Osteocyte (in vitro differentiated cells): ENCODE results near the gene NSMCE1. TPM values are rescaled to one million over a fixed set of nuclear protein-coding genes. Genes with fewer than 3 reads are reported as not detected.

Source experiments
- DNase-seq: peaks from one replicate; pipeline ENCODE4 v3.0.0; 2021; ENCODE audit warnings: mixed read lengths; ENCODE audit not compliant: unreplicated experiment; ENCODE audit errors: extremely low spot score
- H3K27ac Mint-ChIP-seq: one replicate; pipeline ENCODE4 v1.8.0; 2021; ENCODE audit warnings: mild to moderate bottlenecking, mixed read lengths; ENCODE audit not compliant: unreplicated experiment
- H3K27me3 Mint-ChIP-seq: one replicate; pipeline ENCODE4 v1.8.0; 2021; ENCODE audit warnings: mixed read lengths; ENCODE audit not compliant: unreplicated experiment
- H3K36me3 Mint-ChIP-seq: one replicate; pipeline ENCODE4 v1.8.0; 2021; ENCODE audit warnings: mixed read lengths; ENCODE audit not compliant: unreplicated experiment
- H3K4me1 Mint-ChIP-seq: one replicate; pipeline ENCODE4 v1.8.0; 2021; ENCODE audit warnings: mixed read lengths; ENCODE audit not compliant: unreplicated experiment
- H3K4me3 Mint-ChIP-seq: one replicate; pipeline ENCODE4 v1.8.0; 2021; ENCODE audit warnings: mild to moderate bottlenecking, moderate library complexity, mixed read lengths; ENCODE audit not compliant: unreplicated experiment
- H3K9me3 Mint-ChIP-seq: one replicate; pipeline ENCODE4 v1.8.0; 2021; ENCODE audit warnings: mixed read lengths; ENCODE audit not compliant: unreplicated experiment
- CTCF ChIP-seq: fragments of 200-600 bp; sonication (generic); IDR thresholded peaks from 2 replicates; pipeline ENCODE4 v1.5.0; 2021; ENCODE audit warnings: antibody characterized with exemption, mild to moderate bottlenecking, moderate library complexity
- total RNA-seq: library from RNA; stranded (reverse); gene quantifications from 2 replicates; pipeline ENCODE4 v1.2.1, GENCODE V29; 2021

NSMCE1 gene
- total RNA-seq, 1 donor from 2014 or later, result 28.3 TPM

- Mint-ChIP-seq H3K4me3 (no peak overlapping the region), H3K9me3 (no peaks in the 10 kb centered on the region), H3K36me3 (no peaks in the 10 kb centered on the region), H3K27ac (no peak overlapping the region), H3K27me3 (no peaks in the 10 kb centered on the region), H3K4me1 (no peaks in the 10 kb centered on the region)
- no peak for DNase-seq
- no peak for TF ChIP-seq CTCF
These were observed 32.8 kb upstream of the NSMCE1 start for GRCh38 chr16:27301236-27301861.

DNA sequence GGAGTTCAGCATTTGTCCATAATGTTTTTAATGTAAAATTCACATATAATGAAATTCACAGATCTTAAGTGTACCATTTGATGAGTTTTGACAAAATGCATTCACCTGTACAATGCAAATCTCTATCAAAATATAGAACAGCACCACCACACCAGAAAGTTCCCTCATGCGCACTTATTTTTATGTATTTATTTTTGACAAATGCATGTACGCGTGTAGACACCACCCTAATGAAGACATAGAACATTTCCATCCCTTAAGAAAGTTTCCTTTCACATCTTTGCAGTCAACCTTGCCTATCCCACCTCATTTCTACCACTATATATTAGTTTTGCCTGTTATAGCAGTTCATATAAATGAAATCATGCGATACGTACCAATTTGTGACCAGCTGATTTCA lies 29.6 kb upstream of the NSMCE1 start:
- Mint-ChIP-seq H3K4me3 (no peak overlapping the region), H3K9me3 (no peaks in the 10 kb centered on the region), H3K4me1 (no peaks in the 10 kb centered on the region), H3K36me3 (no peaks in the 10 kb centered on the region), H3K27me3 (no peaks in the 10 kb centered on the region), H3K27ac (no peak overlapping the region)
- TF ChIP-seq CTCF, result no peak
- no peak for DNase-seq

- H3K27me3 Mint-ChIP-seq, result no peaks in the 10 kb centered on the region
- TF ChIP-seq CTCF, result no peak
- no peak for DNase-seq
- H3K9me3 Mint-ChIP-seq, result no peaks in the 10 kb centered on the region
- H3K4me1 Mint-ChIP-seq, result peaks cover 2% of the 10 kb centered on the region
- H3K36me3 Mint-ChIP-seq, result no peaks in the 10 kb centered on the region
- no peak overlapping the region for H3K27ac Mint-ChIP-seq
- no peak overlapping the region for H3K4me3 Mint-ChIP-seq
These were observed 24.8 kb upstream of the NSMCE1 start for GRCh38 chr16:27293343-27293742.

DNA sequence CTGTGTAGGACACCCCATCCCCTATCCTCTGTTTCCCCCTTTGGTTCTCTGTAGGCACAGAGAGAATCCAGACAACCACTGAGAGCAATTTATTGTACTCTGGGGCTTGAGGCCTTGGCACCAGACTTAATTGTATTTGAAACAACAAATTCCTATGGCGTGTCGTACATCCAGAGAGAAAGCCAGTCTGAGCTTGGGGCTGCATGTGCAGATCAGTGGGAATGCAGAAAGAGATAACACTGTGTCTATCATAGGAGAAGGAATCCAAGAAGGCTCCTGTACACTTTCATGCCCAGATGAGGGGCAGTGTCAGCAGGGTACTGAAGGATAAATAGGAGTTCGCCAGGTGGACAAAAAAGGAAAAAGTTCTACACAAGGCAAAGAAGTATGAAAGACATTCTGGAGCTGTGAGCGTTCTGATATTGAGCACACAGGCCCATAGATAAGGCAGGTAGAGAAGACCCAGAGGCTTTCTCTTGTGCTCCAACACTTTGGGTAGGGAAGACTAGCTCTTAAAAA lies 23.2 kb upstream of the NSMCE1 start:
- Mint-ChIP-seq H3K4me1 (peaks cover 8% of the 10 kb centered on the region), H3K36me3 (no peaks in the 10 kb centered on the region)
- TF ChIP-seq CTCF, result no peak

GRCh38 chr16:27291106-27291505 lies 22.5 kb upstream of the NSMCE1 start:
- Mint-ChIP-seq H3K27me3 (no peaks in the 10 kb centered on the region), H3K9me3 (no peaks in the 10 kb centered on the region), H3K4me1 (peaks cover 14% of the 10 kb centered on the region), H3K4me3 (no peak overlapping the region), H3K36me3 (no peaks in the 10 kb centered on the region), H3K27ac (no peak overlapping the region)
- DNase-seq, result no peak
- TF ChIP-seq CTCF, result no peak

More for the DNA sequence above, 23.2 kb upstream of the NSMCE1 start:
- no peaks in the 10 kb centered on the region for H3K9me3 Mint-ChIP-seq
- no peak overlapping the region for H3K4me3 Mint-ChIP-seq
- H3K27me3 Mint-ChIP-seq, result no peaks in the 10 kb centered on the region
- H3K27ac Mint-ChIP-seq, result no peak overlapping the region
- DNase-seq, result no peak
